H1 (cell line): ENCODE measurements around the gene SRRM3. TPM values are rescaled to one million over a fixed set of nuclear protein-coding genes. Genes with fewer than 3 reads are reported as not detected.
A peak's percentile ranks its signal among the peaks of the same experiment; 100 is the strongest.

Source experiments
- CTCF ChIA-PET: fragments of 300-600 bp; sonication (Branson Sonifier 250); formaldehyde crosslinking; loops from one replicate; lab custom pipeline; 2021; ENCODE audit not compliant: partially characterized antibody; lab: Charles Lee
- POLR2A ChIA-PET: fragments of 300-600 bp; sonication (Branson Sonifier 250); formaldehyde crosslinking; loops from one replicate; lab custom pipeline; 2021; ENCODE audit warnings: inconsistent platforms; ENCODE audit not compliant: partially characterized antibody; lab: Charles Lee
- DNase-seq, 2 experiments: peaks; one replicate each; pipeline versions ENCODE4 v3.0.0 to v3.0.0-alpha.2; 2010 to 2022; ENCODE audit warnings: low spot score in 2 of 2, low read depth in 1 of 2, mixed read lengths in 1 of 2
- FAIRE-seq: peaks from 2 replicates; lab custom pipeline; 2011; peaks lifted over from hg19 to GRCh38; lab: Jason Lieb, UNC
- H2AFZ ChIP-seq: 2 replicates; pipeline ENCODE4 v1.8.1; 2012; ENCODE audit warnings: low read length, inconsistent platforms
- H2AK5ac ChIP-seq: 2 replicates; pipeline ENCODE4 v1.6.1; 2013; ENCODE audit warnings: low read depth, low read length
- H2BK120ac ChIP-seq: replicated peaks from 2 replicates; pipeline ENCODE3; 2013; ENCODE audit warnings: low read depth, low read length, inconsistent platforms
- H2BK12ac ChIP-seq: 2 replicates; pipeline ENCODE4 v1.6.1; 2013; ENCODE audit warnings: low read depth, low read length
- H2BK15ac ChIP-seq: 2 replicates; pipeline ENCODE4 v1.6.1; 2013; ENCODE audit warnings: low read length
- H2BK20ac ChIP-seq: 2 replicates; pipeline ENCODE4 v1.6.1; 2013; ENCODE audit warnings: low read length
- H2BK5ac ChIP-seq: 2 replicates; pipeline ENCODE4 v1.6.1; 2013; ENCODE audit warnings: low read depth, low read length
- H3K14ac ChIP-seq: 2 replicates; pipeline ENCODE4 v1.6.1; 2013; ENCODE audit warnings: inconsistent platforms; ENCODE audit not compliant: insufficient read length
- H3K18ac ChIP-seq: 2 replicates; pipeline ENCODE4 v1.6.1; 2013; ENCODE audit warnings: low read length; ENCODE audit errors: extremely low read depth
- H3K23ac ChIP-seq: 2 replicates; pipeline ENCODE4 v1.6.1; 2013; ENCODE audit warnings: inconsistent platforms; ENCODE audit not compliant: insufficient read length
- H3K23me2 ChIP-seq: 2 replicates; pipeline ENCODE4 v1.6.1; 2013; ENCODE audit warnings: low read depth, low read length
- H3K27ac ChIP-seq: 2 replicates; pipeline ENCODE4 v1.6.1; 2011; ENCODE audit warnings: low read depth, low read length, inconsistent platforms
- H3K27me3 ChIP-seq, 4 experiments: replicated peaks in 1 of 4; 1 replicate in 1 of 4; 2 replicates in 3 of 4; pipeline versions ENCODE4 v1.6.1 to v1.8.1; 2011 to 2013; ENCODE audit warnings: low read length in 3 of 4, mild to moderate bottlenecking in 3 of 4, inconsistent platforms in 2 of 4, mixed read lengths in 2 of 4, moderate library complexity in 1 of 4; ENCODE audit not compliant: control insufficient read depth in 3 of 4, insufficient read depth in 3 of 4; ENCODE audit errors: extremely low read depth in 1 of 4
- H3K36me3 ChIP-seq, 4 experiments: 2 replicates each; pipeline versions ENCODE4 v1.6.1 to v1.8.1; 2011 to 2013; ENCODE audit warnings: mild to moderate bottlenecking in 4 of 4, low read length in 3 of 4, moderate library complexity in 2 of 4, control low read depth in 1 of 4, inconsistent platforms in 1 of 4; ENCODE audit not compliant: insufficient read depth in 4 of 4, control insufficient read depth in 2 of 4
- H3K4ac ChIP-seq: replicated peaks from 2 replicates; pipeline ENCODE3; 2013; ENCODE audit warnings: low read length, low read depth, mixed read lengths, inconsistent platforms; ENCODE audit not compliant: insufficient read length
- H3K4me1 ChIP-seq, 4 experiments: replicated peaks in 1 of 4; 1 replicate in 1 of 4; 2 replicates in 3 of 4; pipeline versions ENCODE4 v1.6.1 to v1.8.1; 2011 to 2013; ENCODE audit warnings: low read length in 3 of 4, inconsistent platforms in 2 of 4, mixed read lengths in 1 of 4; ENCODE audit not compliant: insufficient read depth in 4 of 4, control insufficient read depth in 3 of 4
- H3K4me2 ChIP-seq, 2 experiments: 2 replicates each; pipeline versions ENCODE4 v1.6.1 to v1.8.1; 2011 to 2013; ENCODE audit warnings: low read depth in 2 of 2, low read length in 2 of 2, control low read depth in 1 of 2, inconsistent platforms in 1 of 2, mild to moderate bottlenecking in 1 of 2; ENCODE audit not compliant: insufficient read depth in 1 of 2
- H3K4me3 ChIP-seq, 4 experiments: fragments of 200-600, 300-600 bp in 1 of 4; sonication (generic), shearing (Covaris generic), sonication (Bioruptor Twin) in 1 of 4; 2 replicates each; pipeline versions ENCODE4 v1.5.1 to v1.8.1; 2011 to 2016; ENCODE audit warnings: low read length in 4 of 4, low read depth in 3 of 4, control low read depth in 2 of 4, inconsistent platforms in 2 of 4, mild to moderate bottlenecking in 2 of 4, mixed read lengths in 1 of 4, moderate library complexity in 1 of 4; ENCODE audit not compliant: insufficient read depth in 2 of 4; ENCODE audit errors: extremely low read depth in 1 of 4
- H3K56ac ChIP-seq: replicated peaks from 2 replicates; pipeline ENCODE3; 2013; ENCODE audit warnings: low read depth, mild to moderate bottlenecking, mixed read lengths, low read length, inconsistent platforms; ENCODE audit not compliant: insufficient read length
- H3K79me1 ChIP-seq: 2 replicates; pipeline ENCODE4 v1.6.1; 2013; ENCODE audit warnings: low read depth, low read length, control low read depth
- H3K79me2 ChIP-seq, 2 experiments: 2 replicates each; pipeline versions ENCODE4 v1.6.1 to v1.8.1; 2012 to 2013; ENCODE audit warnings: low read length in 2 of 2, mild to moderate bottlenecking in 2 of 2, inconsistent platforms in 1 of 2; ENCODE audit not compliant: insufficient read depth in 2 of 2, control insufficient read depth in 1 of 2
- H3K9ac ChIP-seq, 4 experiments: replicated peaks in 1 of 4; 1 replicate in 1 of 4; 2 replicates in 3 of 4; pipeline versions ENCODE4 v1.6.1 to v1.8.1; 2011 to 2013; ENCODE audit warnings: low read depth in 3 of 4, low read length in 3 of 4, control low read depth in 2 of 4, mild to moderate bottlenecking in 2 of 4, moderate library complexity in 2 of 4, inconsistent platforms in 1 of 4; ENCODE audit errors: extremely low read depth in 1 of 4
- H3K9me3 ChIP-seq, 2 experiments: 2 replicates each; pipeline versions ENCODE4 v1.6.1 to v1.8.1; 2012 to 2013; ENCODE audit warnings: mild to moderate bottlenecking in 2 of 2, moderate library complexity in 2 of 2, control low read depth in 1 of 2, inconsistent platforms in 1 of 2, low read depth in 1 of 2, low read length in 1 of 2, mixed read lengths in 1 of 2; ENCODE audit not compliant: insufficient read depth in 2 of 2
- H4K20me1 ChIP-seq, 2 experiments: replicated peaks in 1 of 2; 2 replicates each; pipeline versions ENCODE3 to v1.8.1; 2011 to 2013; ENCODE audit warnings: inconsistent platforms in 2 of 2, low read length in 2 of 2, mild to moderate bottlenecking in 1 of 2; ENCODE audit not compliant: insufficient read depth in 2 of 2, control insufficient read depth in 1 of 2
- H4K5ac ChIP-seq: 2 replicates; pipeline ENCODE4 v1.6.1; 2013; ENCODE audit warnings: low read length, low read depth, mixed read lengths, inconsistent platforms; ENCODE audit not compliant: insufficient read length
- H4K8ac ChIP-seq: 2 replicates; pipeline ENCODE4 v1.8.0; 2013; ENCODE audit warnings: mild to moderate bottlenecking, moderate library complexity, low read length, inconsistent platforms; ENCODE audit not compliant: insufficient read depth; ENCODE audit errors: extremely low read depth
- H4K91ac ChIP-seq: replicated peaks from 2 replicates; pipeline ENCODE3; 2013; ENCODE audit warnings: low read length, mixed read lengths, inconsistent platforms; ENCODE audit not compliant: insufficient read length
- ASH2L ChIP-seq: fragments of 200-600, 300-600 bp; sonication (generic); IDR thresholded peaks from one replicate; pipeline ENCODE4 v1.7.1; 2017; ENCODE audit warnings: low read length
- CBX8 ChIP-seq: fragments of 300-800, 300-1000 bp; sonication (generic); IDR thresholded peaks from 2 replicates; pipeline ENCODE4 v1.7.1; 2016; ENCODE audit warnings: low read depth, low read length, borderline replicate concordance
- CHD1 ChIP-seq: IDR thresholded peaks from 2 replicates; pipeline ENCODE4 v1.6.1; 2012; ENCODE audit warnings: low read depth, low read length, improper control_type of control experiment
- EGR1 ChIP-seq: IDR thresholded peaks from 2 replicates; pipeline ENCODE4 v1.6.1; 2011; ENCODE audit warnings: low read depth, low read length, borderline replicate concordance
- JUND ChIP-seq: IDR thresholded peaks from 2 replicates; pipeline ENCODE4 v1.6.1; 2011; ENCODE audit warnings: mild to moderate bottlenecking, improper control_type of control experiment, low read length
- POLR2AphosphoS5 ChIP-seq: IDR thresholded peaks from 2 replicates; pipeline ENCODE4 v1.6.1; 2011; ENCODE audit warnings: low read depth, low read length
- RFX5 ChIP-seq: IDR thresholded peaks from 2 replicates; pipeline ENCODE4 v1.6.1; 2011; ENCODE audit warnings: low read depth, low read length, improper control_type of control experiment, borderline replicate concordance
- SIN3A ChIP-seq, 2 experiments: IDR thresholded peaks in 1 of 2; conservative IDR thresholded peaks in 1 of 2; 2 replicates each; pipeline ENCODE4 v1.6.1; 2011 to 2012; ENCODE audit warnings: low read length in 2 of 2, improper control_type of control experiment in 1 of 2, low read depth in 1 of 2, mild to moderate bottlenecking in 1 of 2
- SIX5 ChIP-seq: IDR thresholded peaks from 2 replicates; pipeline ENCODE4 v1.6.1; 2011; ENCODE audit warnings: mild to moderate bottlenecking, low read depth, low read length
- TAF1 ChIP-seq: IDR thresholded peaks from 2 replicates; pipeline ENCODE4 v1.6.1; 2011; ENCODE audit warnings: mild to moderate bottlenecking, low read depth, low read length
- TAF7 ChIP-seq: optimal IDR thresholded peaks from 2 replicates; pipeline ENCODE3; 2011; ENCODE audit warnings: low read depth, mild to moderate bottlenecking, inconsistent platforms, low read length, moderate library complexity, borderline replicate concordance
- WGBS, 2 experiments: shearing (Covaris generic) in 1 of 2; methylation state at CpG; one replicate each; pipeline versions ENCODE4 v1.1.6 to v1.1.7; 2013 to 2015; ENCODE audit warnings: low lambda C conversion rate in 2 of 2, mixed read lengths in 2 of 2, inconsistent platforms in 1 of 2, low coverage in 1 of 2, missing lambda C conversion rate in 1 of 2; ENCODE audit not compliant: insufficient replicate concordance in 2 of 2, insufficient coverage in 1 of 2, insufficient read length in 1 of 2; ENCODE audit errors: extremely low coverage in 1 of 2, missing lambda C conversion rate in 1 of 2; 5-methylcytosine and 5-hydroxymethylcytosine counted together
- polyA plus RNA-seq, 7 experiments: library from polyadenylated mRNA; depleted of rRNA in 3 of 7; stranded (reverse) in 5 of 7; unstranded in 2 of 7; fragments of >200 nt in 5 of 7; fragments of 200-250 nt in 2 of 7; gene quantifications; 1 replicate in 5 of 7; 2 replicates in 1 of 7; 4 replicates in 1 of 7; pipeline versions ENCODE4 v1.2.1 to v1.2.3, GENCODE V29; 2011 to 2013; ENCODE audit warnings: missing spikeins in 2 of 7, mixed read lengths in 2 of 7
- total RNA-seq: library from RNA; stranded (reverse); fragmentation: NEBNext Ultra II Directional; extraction: Animal tissue kit (Norgen Biotek cat#: 25700); gene quantifications from 2 replicates; pipeline ENCODE4 v1.2.1, GENCODE V29; 2021
- TF ChIP-seq, protein P1 (sequence below): IDR thresholded peaks from 2 replicates; pipeline ENCODE4 v1.6.1; 2012; ENCODE audit warnings: inconsistent platforms
- TF ChIP-seq, protein P2 (sequence below): IDR thresholded peaks from 2 replicates; pipeline ENCODE4 v1.6.1; 2011; ENCODE audit warnings: low read length, improper control_type of control experiment

The SRRM3 gene
- total and polyA plus RNA-seq, 2 of the 8 experiments (the other 6 are each of a cell fraction or from before 2014, with no cell fraction given) = 10.4 to 17.4 TPM

DNA sequence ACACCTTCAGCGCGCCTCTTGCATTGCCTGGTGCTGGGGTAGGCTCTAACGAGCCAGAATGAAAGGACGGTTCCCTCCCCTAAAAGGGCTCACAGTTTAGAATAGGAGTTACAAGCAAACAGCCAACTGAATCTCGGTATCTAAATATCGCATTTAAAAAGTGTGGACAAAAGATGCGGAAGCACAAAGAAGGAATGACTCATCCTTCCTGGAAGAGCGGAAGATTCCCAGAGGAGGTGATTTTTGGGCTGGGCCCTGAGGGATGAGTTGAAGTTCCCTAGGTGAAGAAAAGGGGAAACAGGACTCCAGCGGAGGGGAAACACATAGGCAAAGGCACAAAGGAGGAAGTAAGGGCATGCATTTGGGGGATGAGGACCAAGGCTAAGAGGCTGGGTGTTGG, 29.9 kb downstream of the SRRM3 start:
- H2BK5ac ChIP-seq = peak overlapping the region; percentile 90; the same call in 1 of the 2 replicates
- peak overlapping the region; percentile 73 for H2BK120ac ChIP-seq
- peak overlapping the region; percentile 7; the same call in 1 of the 2 replicates for H2AFZ ChIP-seq
- no peak overlapping the region for H3K4ac ChIP-seq
- H2BK12ac ChIP-seq = peak overlapping the region; percentile 95; the same call in 1 of the 2 replicates
- peak overlapping the region; percentile 91 for H2BK20ac ChIP-seq
- H3K9ac ChIP-seq = no peak overlapping the region
- H3K23me2 ChIP-seq = peaks cover 8% of the 10 kb centered on the region
- peak overlapping the region; percentile 79 for H3K18ac ChIP-seq
- no peaks in the 10 kb centered on the region; a peak in 1 of 7 replicates for H3K27me3 ChIP-seq
- 0 out of 4 replicates have a peak overlapping the region, but pooled peaks have one; percentile 9 for H3K4me2 ChIP-seq
- 0 out of 2 replicates have a peak overlapping the region, but pooled peaks have one; percentile 19 for H4K8ac ChIP-seq
- ChIA-PET POLR2A (interaction anchor here (1.0 kb wide), 1 partner anchor 10 kb away, joined by 5 read pairs; no protein-coding TSS in a partner anchor), CTCF (interaction anchor here (4.1 to 7.1 kb wide), 2 partner anchors 9 to 29 kb away, joined by 33 to 41 read pairs; partner anchors contain the start of gene SRRM3)
- no peak overlapping the region for H2AK5ac ChIP-seq
- H3K4me3 ChIP-seq = no peak overlapping the region
- H3K36me3 ChIP-seq = no peaks in the 10 kb centered on the region
- no peaks in the 10 kb centered on the region for H3K9me3 ChIP-seq
- no peak overlapping the region for H3K27ac ChIP-seq
- H3K56ac ChIP-seq = no peak overlapping the region
- H4K91ac ChIP-seq = peak overlapping the region; percentile 12
- no peak for DNase-seq
- H3K14ac ChIP-seq = peak overlapping the region; percentile 38
- H2BK15ac ChIP-seq = peak overlapping the region; percentile 97
- no peaks in the 10 kb centered on the region for H3K79me1 ChIP-seq
- peaks cover 6 to 32% (median 23%) of the 10 kb centered on the region in 4 experiments for H3K4me1 ChIP-seq
- 47% methylated on average over 9 of the region's 9 CpGs; no CpG with 5 or more reads in 1 of the 2 experiments for WGBS, 2 experiments
- no peaks in the 10 kb centered on the region for H3K79me2 ChIP-seq
- FAIRE-seq = no peak
- no peaks in the 10 kb centered on the region for H4K20me1 ChIP-seq
- no peak overlapping the region for H3K23ac ChIP-seq
- no peak overlapping the region for H4K5ac ChIP-seq
- TF ChIP-seq, protein P1, sequence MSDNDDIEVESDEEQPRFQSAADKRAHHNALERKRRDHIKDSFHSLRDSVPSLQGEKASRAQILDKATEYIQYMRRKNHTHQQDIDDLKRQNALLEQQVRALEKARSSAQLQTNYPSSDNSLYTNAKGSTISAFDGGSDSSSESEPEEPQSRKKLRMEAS = no peak
- TF ChIP-seq CBX8 = no peak
- no peak for TF ChIP-seq EGR1
- no peak for TF ChIP-seq RFX5
- TF ChIP-seq JUND = peak; percentile 77
- peak; percentile 12 for TF ChIP-seq ASH2L
- no peak for TF ChIP-seq CHD1
- TF ChIP-seq, protein P2, sequence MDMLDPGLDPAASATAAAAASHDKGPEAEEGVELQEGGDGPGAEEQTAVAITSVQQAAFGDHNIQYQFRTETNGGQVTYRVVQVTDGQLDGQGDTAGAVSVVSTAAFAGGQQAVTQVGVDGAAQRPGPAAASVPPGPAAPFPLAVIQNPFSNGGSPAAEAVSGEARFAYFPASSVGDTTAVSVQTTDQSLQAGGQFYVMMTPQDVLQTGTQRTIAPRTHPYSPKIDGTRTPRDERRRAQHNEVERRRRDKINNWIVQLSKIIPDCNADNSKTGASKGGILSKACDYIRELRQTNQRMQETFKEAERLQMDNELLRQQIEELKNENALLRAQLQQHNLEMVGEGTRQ = no peak
- TF ChIP-seq SIX5 = no peak
- no peak for TF ChIP-seq POLR2AphosphoS5
- no peak for TF ChIP-seq TAF7
- no peak for TF ChIP-seq TAF1
- TF ChIP-seq SIN3A (conservative IDR thresholded peaks at IDR 0.05 in 1 of 2, IDR thresholded peaks at IDR 0.05 in 1 of 2; ENCODE audit: low read depth in 1 of 2, low read length in 2 of 2) = no peak
